Fibroblast of gingiva (primary cell): ENCODE results near the gene TYW3.

ENCODE experiments used
- DNase-seq: peaks from one replicate; pipeline ENCODE4 v3.0.0-alpha.2; 2011; ENCODE audit warnings: low read depth

The TYW3 gene

GRCh38 chr1:74732960-74733603 is at the start of gene TYW3, which contains the start of gene CRYZ:
Gene TYW3 (plus strand): TSS chr1:74733152. CDS start chr1:74733245, 93 bp downstream.
Gene CRYZ (minus strand): TSS chr1:74733050. CDS start chr1:74724821, 8,229 bp downstream.
- DNase-seq, result peak; percentile 95

GRCh38 chr1:74683656-74684055 is 49.3 kb upstream of the TYW3 start:
- no peak for DNase-seq

GRCh38 chr1:74684301-74684700 is 48.7 kb upstream of the TYW3 start:
- no peak for DNase-seq

GRCh38 chr1:74686928-74687327 is 46.0 kb upstream of the TYW3 start:
- DNase-seq, result no peak

GRCh38 chr1:74689621-74690363 is 43.2 kb upstream of the TYW3 start:
- DNase-seq, result peak; percentile 43

- no peak for DNase-seq
These were observed 42.6 kb upstream of the TYW3 start for GRCh38 chr1:74690364-74690696.

GRCh38 chr1:74690909-74691308 is 42.0 kb upstream of the TYW3 start:
- DNase-seq, result no peak

GRCh38 chr1:74693473-74693872 is 39.5 kb upstream of the TYW3 start:
- peak; percentile 36 for DNase-seq

GRCh38 chr1:74697832-74698231 is 35.1 kb upstream of the TYW3 start:
- DNase-seq, result no peak

GRCh38 chr1:74699331-74699730 is 33.6 kb upstream of the TYW3 start:
- DNase-seq, result no peak

- DNase-seq, result no peak
These were observed 29.4 kb upstream of the TYW3 start for GRCh38 chr1:74703386-74704182.

- no peak for DNase-seq
These were observed 20.1 kb upstream of the TYW3 start for GRCh38 chr1:74712881-74713280.

GRCh38 chr1:74713849-74714248 is 19.1 kb upstream of the TYW3 start:
- no peak for DNase-seq

GRCh38 chr1:74714429-74715235 is 18.3 kb upstream of the TYW3 start:
- DNase-seq, result peak; percentile 19

- DNase-seq, result no peak
These were observed 17.8 kb upstream of the TYW3 start for GRCh38 chr1:74715236-74715502.

- no peak for DNase-seq
These were observed 17.1 kb upstream of the TYW3 start for GRCh38 chr1:74715806-74716205.

- no peak for DNase-seq
These were observed 16.1 kb upstream of the TYW3 start for GRCh38 chr1:74716822-74717221.

- DNase-seq, result no peak
These were observed 15.3 kb upstream of the TYW3 start for GRCh38 chr1:74717626-74718025.

GRCh38 chr1:74726063-74726462 is 6.9 kb upstream of the TYW3 start:
- no peak for DNase-seq

GRCh38 chr1:74728736-74729135 is 4.2 kb upstream of the TYW3 start:
- DNase-seq, result peak; percentile 13

- DNase-seq, result peak; percentile 63
These were observed 3.0 kb upstream of the TYW3 start for GRCh38 chr1:74729741-74730478.
